GM10266 (cell line): ENCODE results near the gene UGT8.
"Not testable (repeated sequence)": the region's sequence is repeated elsewhere in the genome, so short reads cannot be mapped to it uniquely, and the experiment has no call there.

Experiments used
- DNase-seq: peaks from one replicate; pipeline ENCODE4 v3.0.0; 2012; ENCODE audit errors: extremely low spot score
- CTCF ChIP-seq: IDR thresholded peaks from 2 replicates; pipeline ENCODE4 v1.5.1; 2012; ENCODE audit warnings: mild to moderate bottlenecking, low read depth; ENCODE audit not compliant: control insufficient read depth, insufficient read depth; ENCODE audit errors: missing control alignments

Gene UGT8

GRCh38 chr4:114668577-114668976 lies 70.0 kb downstream of the UGT8 start:
- no peak for TF ChIP-seq CTCF
- DNase-seq: no peak

GRCh38 chr4:114670733-114671132 lies 72.1 kb downstream of the UGT8 start:
- not testable (repeated sequence) for DNase-seq

GRCh38 chr4:114673306-114673705 lies 74.7 kb downstream of the UGT8 start:
- no peak for DNase-seq
- no peak for TF ChIP-seq CTCF

- no peak for DNase-seq
- TF ChIP-seq CTCF: no peak
These were observed 75.5 kb downstream of the UGT8 start for GRCh38 chr4:114674080-114674479.

GRCh38 chr4:114677346-114677979 lies 78.9 kb downstream of the UGT8 start:
- DNase-seq: no peak
- TF ChIP-seq CTCF: no peak

GRCh38 chr4:114684462-114684861 lies 85.9 kb downstream of the UGT8 start:
- no peak for TF ChIP-seq CTCF
- DNase-seq: no peak

GRCh38 chr4:114688059-114688458 lies 89.5 kb downstream of the UGT8 start:
- no peak for DNase-seq
- no peak for TF ChIP-seq CTCF

GRCh38 chr4:114690571-114690970 lies 92.0 kb downstream of the UGT8 start:
- no peak for DNase-seq
- no peak for TF ChIP-seq CTCF
